ENCODE results near the gene CBL. TPM values are rescaled to one million over a fixed set of nuclear protein-coding genes. Genes with fewer than 3 reads are reported as not detected.

CBL gene
- total RNA-seq, 1 experiment from 2014 or later: 56.4 TPM

GRCh38 chr11:119314726-119315125, 108.6 kb downstream of the CBL start:
- H3K4ac ChIP-seq (ENCODE audit: low read depth, low read length): no peak overlapping the region
- peak overlapping the region; percentile 66 to 77; a peak in 2 of 5 replicates for H3K4me3 Mint-ChIP-seq

More at GRCh38 chr11:119314726-119315125, 108.6 kb downstream of the CBL start:
- no peak overlapping the region for H2AK5ac ChIP-seq (ENCODE audit: insufficient read length, low read length)
- no peak overlapping the region for H4K91ac ChIP-seq (ENCODE audit: insufficient read length, low read depth, low read length)
- H2AFZ ChIP-seq (ENCODE audit: low read length): no peak overlapping the region
- no peaks in the 10 kb centered on the region for H4K20me1 ChIP-seq (ENCODE audit: control insufficient read depth, insufficient read depth, insufficient read length)
- no peak overlapping the region for H3T11ph ChIP-seq (ENCODE audit: low read length)
- no peak overlapping the region for H3K18ac ChIP-seq (ENCODE audit: insufficient read length, low read depth, low read length)
- H4K8ac ChIP-seq (replicated peaks; ENCODE audit: insufficient read length, low read depth, low read length): no peak overlapping the region
- H2BK120ac ChIP-seq (ENCODE audit: low read depth, low read length, poor library complexity, severe bottlenecking): no peak overlapping the region
- Mint-ChIP-seq H3K4me1 (peaks cover 34 to 37% of the 10 kb centered on the region in 2 experiments), H3K36me3 (ENCODE audit: insufficient read depth in 1 of 3, low read depth in 3 of 3) (peaks cover 0 to 31% (median 12%) of the 10 kb centered on the region in 3 experiments; a peak in 5 of 7 replicates), H3K9me3 (no peaks in the 10 kb centered on the region), H3K27me3 (ENCODE audit: low read depth) (peaks cover 38% of the 10 kb centered on the region), H3K27ac (no peak overlapping the region)
- peaks cover 22% of the 10 kb centered on the region for H3K23me2 ChIP-seq (ENCODE audit: insufficient read length, low read depth, low read length, poor library complexity, severe bottlenecking)
- no peak overlapping the region for H2BK5ac ChIP-seq (ENCODE audit: insufficient read length, low read length)
- no peaks in the 10 kb centered on the region for H3K79me2 ChIP-seq (ENCODE audit: insufficient read depth, low read length)
- no peak overlapping the region for H3K56ac ChIP-seq (ENCODE audit: insufficient read length, low read depth, low read length)
- H3K4me2 ChIP-seq (ENCODE audit: insufficient read depth, insufficient read length, low read length): peak overlapping the region; percentile 77
- H3K23ac ChIP-seq (ENCODE audit: insufficient read length, low read depth, low read length): no peak overlapping the region
- no peak overlapping the region for H2BK12ac ChIP-seq (ENCODE audit: insufficient read length, low read depth, low read length)
- H3K79me1 ChIP-seq (ENCODE audit: insufficient read depth, low read depth, low read length, poor library complexity, severe bottlenecking): no peaks in the 10 kb centered on the region
- H3K9me3 ChIP-seq (ENCODE audit: control insufficient read depth, low read depth, low read length): no peaks in the 10 kb centered on the region
- H3K14ac ChIP-seq (ENCODE audit: insufficient read depth, low read length): no peak overlapping the region
- TF ChIP-seq, protein P1, sequence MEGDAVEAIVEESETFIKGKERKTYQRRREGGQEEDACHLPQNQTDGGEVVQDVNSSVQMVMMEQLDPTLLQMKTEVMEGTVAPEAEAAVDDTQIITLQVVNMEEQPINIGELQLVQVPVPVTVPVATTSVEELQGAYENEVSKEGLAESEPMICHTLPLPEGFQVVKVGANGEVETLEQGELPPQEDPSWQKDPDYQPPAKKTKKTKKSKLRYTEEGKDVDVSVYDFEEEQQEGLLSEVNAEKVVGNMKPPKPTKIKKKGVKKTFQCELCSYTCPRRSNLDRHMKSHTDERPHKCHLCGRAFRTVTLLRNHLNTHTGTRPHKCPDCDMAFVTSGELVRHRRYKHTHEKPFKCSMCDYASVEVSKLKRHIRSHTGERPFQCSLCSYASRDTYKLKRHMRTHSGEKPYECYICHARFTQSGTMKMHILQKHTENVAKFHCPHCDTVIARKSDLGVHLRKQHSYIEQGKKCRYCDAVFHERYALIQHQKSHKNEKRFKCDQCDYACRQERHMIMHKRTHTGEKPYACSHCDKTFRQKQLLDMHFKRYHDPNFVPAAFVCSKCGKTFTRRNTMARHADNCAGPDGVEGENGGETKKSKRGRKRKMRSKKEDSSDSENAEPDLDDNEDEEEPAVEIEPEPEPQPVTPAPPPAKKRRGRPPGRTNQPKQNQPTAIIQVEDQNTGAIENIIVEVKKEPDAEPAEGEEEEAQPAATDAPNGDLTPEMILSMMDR (conservative IDR thresholded peaks at IDR 0.05): no peak
- peaks cover 15% of the 10 kb centered on the region; the same call in 1 of the 2 replicates for H3K4me1 ChIP-seq (ENCODE audit: insufficient read depth, low read length)
- no CpG with 5 or more reads among the region's 18 CpGs for WGBS (ENCODE audit: extremely low coverage, insufficient read length, low lambda C conversion rate)
- H3K27ac ChIP-seq (ENCODE audit: insufficient read length, low read depth, low read length): no peak overlapping the region
- DNase-seq: no peak
- H3K27me3 ChIP-seq (ENCODE audit: insufficient read depth, low read length): peaks cover 9% of the 10 kb centered on the region; the same call in 1 of the 2 replicates
- no peak overlapping the region for H4K5ac ChIP-seq (ENCODE audit: insufficient read length, low read depth, low read length)
- no peak overlapping the region for H3K9ac ChIP-seq (ENCODE audit: extremely low read depth, insufficient read length, low read length)
- H2BK15ac ChIP-seq (ENCODE audit: low read depth, low read length): no peak overlapping the region
- no peak overlapping the region for H2BK20ac ChIP-seq (ENCODE audit: low read depth, low read length, poor library complexity, severe bottlenecking)

Measured in H9 (cell line).